Heart right ventricle (tissue), 16 donors: ENCODE results near the gene DNAJC19. TPM values are rescaled to one million over a fixed set of nuclear protein-coding genes. Genes with fewer than 3 reads are reported as not detected.
"Not testable (repeated sequence)": the region's sequence is repeated elsewhere in the genome, so short reads cannot be mapped to it uniquely, and the experiment has no call there.

Source experiments
- ATAC-seq, 8 donors: fragments of 200-7000 bp; cut with Tn5 transposase; one replicate each; pipeline ENCODE4 v1.9.1; 2020; ENCODE audit warnings: mild to moderate bottlenecking in 8 of 8, moderate library complexity in 8 of 8, moderate number of reproducible peaks in 1 of 8
- DNase-seq, 2 donors: peaks; one replicate each; pipeline ENCODE4 v3.0.0-alpha.2; 2020
- H3K27ac ChIP-seq, 10 donors: fragments of 200-600 bp; sonication (generic) in 2 of 10; one replicate each; pipeline versions ENCODE4 v1.5.0 to v1.8.0; 2020 to 2022; ENCODE audit warnings: mild to moderate bottlenecking in 3 of 10
- H3K27me3 ChIP-seq, 7 donors: fragments of 200-600 bp; one replicate each; pipeline ENCODE4 v1.8.0; 2021 to 2022; ENCODE audit warnings: mild to moderate bottlenecking in 2 of 7
- H3K36me3 ChIP-seq, 9 donors: fragments of 200-600 bp; sonication (generic) in 1 of 9; one replicate each; pipeline versions ENCODE4 v1.5.0 to v1.8.0; 2020 to 2022; ENCODE audit warnings: mild to moderate bottlenecking in 2 of 9
- H3K4me1 ChIP-seq, 9 donors: fragments of 200-600 bp; sonication (generic) in 1 of 9; one replicate each; pipeline versions ENCODE4 v1.5.0 to v1.8.0; 2020 to 2022; ENCODE audit warnings: mild to moderate bottlenecking in 4 of 9
- H3K4me3 ChIP-seq, 10 donors: fragments of 200-600 bp; sonication (generic) in 2 of 10; one replicate each; pipeline versions ENCODE4 v1.5.0 to v1.8.0; 2020 to 2022; ENCODE audit warnings: mild to moderate bottlenecking in 7 of 10, moderate library complexity in 2 of 10
- H3K9me3 ChIP-seq, 11 donors: fragments of 200-600 bp in 10 of 11; sonication (generic) in 2 of 11; one replicate each; pipeline versions ENCODE4 v1.5.0 to v1.8.0; 2013 to 2022; ENCODE audit warnings: mild to moderate bottlenecking in 2 of 11, control low read depth in 1 of 11, moderate library complexity in 1 of 11
- CTCF ChIP-seq, 9 donors: fragments of 200-600 bp; sonication (generic) in 2 of 9; IDR thresholded peaks; one replicate each; pipeline versions ENCODE4 v1.5.0 to v1.8.0; 2021 to 2022; ENCODE audit warnings: antibody characterized with exemption in 9 of 9, mild to moderate bottlenecking in 5 of 9, moderate library complexity in 1 of 9
- WGBS, 2 donors: extraction: QIAGEN DNeasy Blood & Tissue Kit; methylation state at CpG; one replicate each; pipeline ENCODE4 v1.1.7; 2013; ENCODE audit warnings: inconsistent platforms in 1 of 2; 5-methylcytosine and 5-hydroxymethylcytosine counted together
- intact Hi-C, 10 donors: fragments of 100-400 bp; cut with DNase I; formaldehyde crosslinking; loops; one replicate each; pipeline versions ENCODE4 v1.11.1 to v1.14.2; 2022
- polyA plus RNA-seq, 2 donors: library from polyadenylated mRNA; stranded (reverse); fragments of 200-250 nt; gene quantifications; one replicate each; pipeline ENCODE4 v1.2.3, GENCODE V29; 2013
- total RNA-seq, 10 donors: library from RNA; stranded (reverse); fragmentation: NEBNext Ultra II Directional in 3 of 10; extraction: Animal tissue kit (Norgen Biotek cat#: 25700) in 3 of 10; gene quantifications; one replicate each; pipeline versions ENCODE4 v1.2.1 to v1.2.4, GENCODE V29; 2021 to 2023
- donor health status: Arrhythmogenic right ventricular cardiomyopathy.
- donor health status: ischemic (EF 13 %, LVEDD 7.1; RV severe dilation, severe dysfunction).
- donor health status: healthy with polysubstance abuse.
- donor health status: DM: no; HTN: yes; CAD: no.
- donor health status: DM: no; HTN: no; CAD: no.
- donor health status: ischemic (EF 25% LVEDD 6.9; RV normal size, moderate dysfunction).
- donor health status: ischemic (EF 25% LVEDD 5.7; RV mildly dilated, moderate dysfunction).
- donor health status: healthy.
- donor health status: DM: yes; HTN: yes; CAD: no.
- donor health status: Ischemic cardiomyopathy.
- donor health status: ischemic (EF 35%, LVEDD 5.7; RV mildly dilated, moderate dysfunction).
- donor health status: nonischemic (EF 11% LVEDD 7.7; RV severe dilation, severe dysfunction).
- donor health status: DM: yes; HTN: yes; CAD: no.
- donor health status: PGD.
- donor health status: ischemic (EF 29% LVEDD 5.4; RV normal size, mild dysfunction).
- donor health status: nonischemic (EF 23%, LVEDD 6.1; RV moderate dilation, normal function).

The DNAJC19 gene
- total and polyA plus RNA-seq, 12 donors: 57.6 to 132 (median 94.5) TPM

- DNase-seq (no peak), ATAC-seq (no peak)
- no peak overlapping the region for H3K27ac ChIP-seq
- intact Hi-C loops: no loop called here
- no peaks in the 10 kb centered on the region for H3K4me1 ChIP-seq
- no peaks in the 10 kb centered on the region for H3K36me3 ChIP-seq
- TF ChIP-seq CTCF (IDR thresholded peaks at IDR 0.05): no peak
- no peak overlapping the region for H3K4me3 ChIP-seq
- H3K9me3 ChIP-seq: peaks cover 0 to 9% (median 0%) of the 10 kb centered on the region in 11 donors
- 62 to 65% methylated on average over 5 of the region's 5 CpGs for WGBS, 2 donors
- no peaks in the 10 kb centered on the region for H3K27me3 ChIP-seq
Observed at GRCh38 chr3:181009225-181009624, 19.7 kb upstream of the DNAJC19 start.

- DNase-seq (no peak), ATAC-seq (no peak)
- no peak for TF ChIP-seq CTCF (IDR thresholded peaks at IDR 0.05)
- Histone ChIP-seq H3K9me3 (peaks cover 0 to 9% (median 0%) of the 10 kb centered on the region in 11 donors), H3K4me1 (no peaks in the 10 kb centered on the region), H3K4me3 (no peak overlapping the region), H3K27me3 (no peaks in the 10 kb centered on the region), H3K36me3 (no peaks in the 10 kb centered on the region), H3K27ac (no peak overlapping the region)
- intact Hi-C loops: no loop called here
- 60 to 79% methylated on average over 1 of the region's 1 CpG for WGBS, 2 donors
Observed at GRCh38 chr3:181008796-181009195, 19.3 kb upstream of the DNAJC19 start.

GRCh38 chr3:181007262-181007661, 17.7 kb upstream of the DNAJC19 start:
- Histone ChIP-seq H3K36me3 (no peaks in the 10 kb centered on the region), H3K4me3 (no peak overlapping the region), H3K9me3 (peaks cover 0 to 15% (median 4%) of the 10 kb centered on the region in 11 donors), H3K27ac (no peak overlapping the region), H3K4me1 (no peaks in the 10 kb centered on the region), H3K27me3 (no peaks in the 10 kb centered on the region)
- DNase-seq (no peak), ATAC-seq (no peak)
- TF ChIP-seq CTCF (IDR thresholded peaks at IDR 0.05): no peak
- WGBS, 2 donors: 93 to 95% methylated on average over 3 of the region's 3 CpGs
- intact Hi-C loops: no loop called here

GRCh38 chr3:181006541-181006940, 17.0 kb upstream of the DNAJC19 start:
- no peaks in the 10 kb centered on the region for H3K36me3 ChIP-seq
- no peak overlapping the region for H3K27ac ChIP-seq
- intact Hi-C loops: no loop called here
- ATAC-seq (no peak), DNase-seq (no peak)
- no peaks in the 10 kb centered on the region for H3K27me3 ChIP-seq
- no peaks in the 10 kb centered on the region for H3K4me1 ChIP-seq
- WGBS, 2 donors: 85 to 86% methylated on average over 7 of the region's 7 CpGs
- H3K4me3 ChIP-seq: no peak overlapping the region
- peaks cover 0 to 17% (median under 1%) of the 10 kb centered on the region in 11 donors for H3K9me3 ChIP-seq
- TF ChIP-seq CTCF (IDR thresholded peaks at IDR 0.05): no peak

GRCh38 chr3:181003469-181003868, 13.9 kb upstream of the DNAJC19 start:
- H3K4me1 ChIP-seq, ATAC-seq, H3K4me3 ChIP-seq, H3K27me3 ChIP-seq, DNase-seq, H3K36me3 ChIP-seq, H3K27ac ChIP-seq, intact Hi-C loops: not testable (repeated sequence)
- peaks cover 0 to 29% (median 4%) of the 10 kb centered on the region in 11 donors for H3K9me3 ChIP-seq
- 53 to 58% methylated on average over 2 of the region's 2 CpGs for WGBS, 2 donors

DNA sequence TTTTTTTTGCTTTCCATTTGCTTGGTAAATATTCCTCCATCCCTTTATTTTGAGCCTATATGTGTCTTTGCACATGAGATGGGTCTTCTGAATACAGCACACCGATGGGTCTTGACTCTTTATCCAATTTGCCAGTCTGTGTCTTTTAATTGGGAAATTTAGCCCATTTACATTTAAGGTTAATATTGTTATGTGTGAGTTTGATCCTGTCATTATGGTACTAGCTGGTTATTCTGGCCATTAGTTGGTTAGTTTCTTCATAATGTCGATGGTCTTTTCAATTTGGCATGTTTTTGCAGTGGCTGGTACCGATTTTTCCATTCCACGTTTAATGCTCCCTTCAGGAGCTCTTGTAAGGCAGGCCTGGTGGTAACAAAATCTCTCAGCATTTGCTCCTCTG, 12.8 kb upstream of the DNAJC19 start:
- DNase-seq, intact Hi-C loops, H3K36me3 ChIP-seq, H3K27ac ChIP-seq, H3K27me3 ChIP-seq, H3K4me3 ChIP-seq, H3K4me1 ChIP-seq, ATAC-seq: not testable (repeated sequence)
- 78 to 85% methylated on average over 4 of the region's 4 CpGs for WGBS, 2 donors
- peaks cover 0 to 29% (median 4%) of the 10 kb centered on the region in 11 donors for H3K9me3 ChIP-seq
